NCI-H1048 (cell line): Measurements from ENCODE around the gene ASGR1.
"Not testable (repeated sequence)": the region's sequence is repeated elsewhere in the genome, so short reads cannot be mapped to it uniquely, and the experiment has no call there.

Source experiments
- DNase-seq: peaks from one replicate; lab custom pipeline; 2025; lab: John Stamatoyannopoulos, UW

Gene ASGR1

GRCh38 chr17:7159571-7159970, 19.6 kb downstream of the ASGR1 start:
- not testable (repeated sequence) for DNase-seq

GRCh38 chr17:7158424-7158823, 20.7 kb downstream of the ASGR1 start:
- not testable (repeated sequence) for DNase-seq

- no peak for DNase-seq
These were observed 22.7 kb downstream of the ASGR1 start for GRCh38 chr17:7156342-7156940.

- DNase-seq = no peak
These were observed 31.4 kb downstream of the ASGR1 start for GRCh38 chr17:7147772-7148171.

GRCh38 chr17:7146115-7146514, 33.1 kb downstream of the ASGR1 start:
- no peak for DNase-seq

- no peak for DNase-seq
These were observed 35.0 kb downstream of the ASGR1 start for GRCh38 chr17:7144213-7144612.

GRCh38 chr17:7141824-7142223, 37.3 kb downstream of the ASGR1 start:
- DNase-seq = no peak

GRCh38 chr17:7139400-7139799, 39.8 kb downstream of the ASGR1 start:
- no peak for DNase-seq

- DNase-seq = no peak
These were observed 40.3 kb downstream of the ASGR1 start for GRCh38 chr17:7138800-7139381.

- DNase-seq = no peak
These were observed 41.8 kb downstream of the ASGR1 start for GRCh38 chr17:7137171-7137943.

GRCh38 chr17:7136266-7136877, 42.8 kb downstream of the ASGR1 start:
- peak; percentile 49 for DNase-seq

- DNase-seq = no peak
These were observed 45.3 kb downstream of the ASGR1 start for GRCh38 chr17:7133916-7134315.

GRCh38 chr17:7133424-7133823, 45.7 kb downstream of the ASGR1 start:
- no peak for DNase-seq

- no peak for DNase-seq
These were observed 46.6 kb downstream of the ASGR1 start for GRCh38 chr17:7132511-7133094.

- DNase-seq = no peak
These were observed 47.8 kb downstream of the ASGR1 start for GRCh38 chr17:7131423-7131791.

GRCh38 chr17:7130621-7131422, 48.3 kb downstream of the ASGR1 start:
- no peak for DNase-seq

GRCh38 chr17:7129311-7129710, 49.9 kb downstream of the ASGR1 start:
- DNase-seq = no peak

- no peak for DNase-seq
These were observed 51.0 kb downstream of the ASGR1 start for GRCh38 chr17:7128160-7128559.

GRCh38 chr17:7127501-7127900, 51.7 kb downstream of the ASGR1 start:
- DNase-seq = not testable (repeated sequence)

- DNase-seq = not testable (repeated sequence)
These were observed 52.8 kb downstream of the ASGR1 start for GRCh38 chr17:7126386-7126785.

- DNase-seq = no peak
These were observed 54.2 kb downstream of the ASGR1 start for GRCh38 chr17:7124923-7125322.

GRCh38 chr17:7123844-7124243, 55.3 kb downstream of the ASGR1 start:
- no peak for DNase-seq
